Activated CD8-positive, alpha-beta T cell treated with anti-CD3 and anti-CD28 coated beads for 36 hours (primary cell): ENCODE measurements around the gene MEOX2. TPM values are rescaled to one million over a fixed set of nuclear protein-coding genes. Genes with fewer than 3 reads are reported as not detected.

Experiments
- ATAC-seq: fragments of 200-7000 bp; cut with Tn5 transposase; one replicate; pipeline ENCODE4 v1.10.0; 2021; ENCODE audit warnings: mild to moderate bottlenecking, moderate library complexity
- CTCF ChIA-PET: fragments of 350-600 bp; sonication (Branson Sonifier 250); formaldehyde crosslinking; loops from one replicate; lab custom pipeline; 2021; ENCODE audit warnings: antibody characterized with exemption; lab: Charles Lee
- POLR2A ChIA-PET: fragments of 350-600 bp; sonication (Branson Sonifier 250); formaldehyde crosslinking; loops from one replicate; lab custom pipeline; 2021; ENCODE audit warnings: antibody characterized with exemption; lab: Charles Lee
- DNase-seq: peaks from one replicate; pipeline ENCODE4 v3.0.0-alpha.2; 2020
- H3K27ac Mint-ChIP-seq: one replicate; pipeline ENCODE4 v1.8.0; 2021; ENCODE audit warnings: mild to moderate bottlenecking, mixed read lengths
- H3K27me3 Mint-ChIP-seq: one replicate; pipeline ENCODE4 v1.8.0; 2021; ENCODE audit warnings: mixed read lengths
- H3K36me3 Mint-ChIP-seq: one replicate; pipeline ENCODE4 v1.8.0; 2021; ENCODE audit warnings: low read depth, mixed read lengths
- H3K4me1 Mint-ChIP-seq: one replicate; pipeline ENCODE4 v1.8.0; 2021; ENCODE audit warnings: low read depth, mixed read lengths
- H3K4me3 Mint-ChIP-seq: one replicate; pipeline ENCODE4 v1.8.0; 2021; ENCODE audit warnings: mild to moderate bottlenecking, moderate library complexity, mixed read lengths
- H3K9me3 Mint-ChIP-seq: one replicate; pipeline ENCODE4 v1.8.0; 2021; ENCODE audit warnings: mixed read lengths
- intact Hi-C: fragments of 100-400 bp; cut with micrococcal nuclease; formaldehyde crosslinking; loops from one replicate; pipeline ENCODE4 v1.10.0; 2022
- total RNA-seq, 2 experiments: library from RNA; stranded (reverse); gene quantifications; one replicate each; pipeline ENCODE4 v1.2.3, GENCODE V29; 2021
- TF ChIP-seq, protein P1 (sequence below): fragments of 200-600 bp; IDR thresholded peaks from one replicate; pipeline ENCODE4 v1.8.0; 2022; ENCODE audit warnings: antibody characterized with exemption, mild to moderate bottlenecking

Gene MEOX2
- total RNA-seq, 2 experiments from 2014 or later, result not detected

DNA sequence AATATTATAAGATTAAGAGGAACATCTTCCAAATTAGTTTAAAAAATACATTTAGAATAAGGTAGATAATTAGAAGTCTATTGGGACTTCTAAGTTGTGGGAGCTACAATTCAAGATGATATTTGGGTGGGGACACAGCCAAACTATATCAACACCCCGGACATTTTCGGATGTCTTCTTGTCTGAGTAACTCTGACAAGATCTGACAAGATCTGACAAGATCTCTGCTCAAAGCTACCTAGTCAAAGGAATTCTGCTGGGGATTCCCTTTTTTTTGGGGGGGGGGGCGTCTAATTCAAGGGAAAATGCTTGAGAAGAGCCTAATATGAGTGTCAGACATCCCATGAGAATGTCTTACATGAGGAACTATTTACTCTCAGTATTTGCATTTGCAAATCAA is 119.4 kb downstream of the MEOX2 start:
- no peaks in the 10 kb centered on the region for H3K27me3 Mint-ChIP-seq
- TF ChIP-seq, protein P1, sequence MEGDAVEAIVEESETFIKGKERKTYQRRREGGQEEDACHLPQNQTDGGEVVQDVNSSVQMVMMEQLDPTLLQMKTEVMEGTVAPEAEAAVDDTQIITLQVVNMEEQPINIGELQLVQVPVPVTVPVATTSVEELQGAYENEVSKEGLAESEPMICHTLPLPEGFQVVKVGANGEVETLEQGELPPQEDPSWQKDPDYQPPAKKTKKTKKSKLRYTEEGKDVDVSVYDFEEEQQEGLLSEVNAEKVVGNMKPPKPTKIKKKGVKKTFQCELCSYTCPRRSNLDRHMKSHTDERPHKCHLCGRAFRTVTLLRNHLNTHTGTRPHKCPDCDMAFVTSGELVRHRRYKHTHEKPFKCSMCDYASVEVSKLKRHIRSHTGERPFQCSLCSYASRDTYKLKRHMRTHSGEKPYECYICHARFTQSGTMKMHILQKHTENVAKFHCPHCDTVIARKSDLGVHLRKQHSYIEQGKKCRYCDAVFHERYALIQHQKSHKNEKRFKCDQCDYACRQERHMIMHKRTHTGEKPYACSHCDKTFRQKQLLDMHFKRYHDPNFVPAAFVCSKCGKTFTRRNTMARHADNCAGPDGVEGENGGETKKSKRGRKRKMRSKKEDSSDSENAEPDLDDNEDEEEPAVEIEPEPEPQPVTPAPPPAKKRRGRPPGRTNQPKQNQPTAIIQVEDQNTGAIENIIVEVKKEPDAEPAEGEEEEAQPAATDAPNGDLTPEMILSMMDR, result no peak
- peaks cover 3% of the 10 kb centered on the region for H3K9me3 Mint-ChIP-seq
- CTCF ChIA-PET, result no interaction called here
- ATAC-seq (no peak), DNase-seq (no peak)
- intact Hi-C loops, result no loop called here
- no peaks in the 10 kb centered on the region for H3K36me3 Mint-ChIP-seq
- H3K27ac Mint-ChIP-seq, result no peak overlapping the region
- POLR2A ChIA-PET, result no interaction called here
- H3K4me1 Mint-ChIP-seq, result no peaks in the 10 kb centered on the region
- H3K4me3 Mint-ChIP-seq, result no peak overlapping the region

DNA sequence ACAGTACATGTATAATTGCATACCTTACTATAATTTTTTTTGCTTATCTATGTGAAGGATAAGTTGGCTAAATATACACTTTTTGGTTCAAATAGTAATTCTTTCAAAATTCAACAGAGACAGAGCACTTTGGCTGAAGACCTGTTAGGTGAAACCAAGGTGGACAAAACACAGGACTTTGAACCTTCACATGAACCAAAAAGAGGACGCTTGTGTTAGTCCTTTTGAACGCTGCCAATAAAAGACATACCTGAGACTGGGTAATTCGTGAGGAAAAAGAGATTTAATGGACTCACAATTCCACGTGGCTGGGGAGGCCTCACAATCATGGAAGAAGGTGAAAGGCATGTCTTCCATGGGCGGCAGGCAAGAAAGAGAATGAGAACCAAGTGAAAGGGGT is 120.0 kb downstream of the MEOX2 start:
- ChIA-PET CTCF (no interaction called here), POLR2A (no interaction called here)
- TF ChIP-seq, protein P1, result no peak
- DNase-seq, result no peak
- no peak for ATAC-seq
- H3K4me1 Mint-ChIP-seq, result no peaks in the 10 kb centered on the region
- intact Hi-C loops, result no loop called here
- H3K36me3 Mint-ChIP-seq, result no peaks in the 10 kb centered on the region
- no peaks in the 10 kb centered on the region for H3K27me3 Mint-ChIP-seq
- no peak overlapping the region for H3K4me3 Mint-ChIP-seq
- H3K9me3 Mint-ChIP-seq, result peaks cover 3% of the 10 kb centered on the region
- no peak overlapping the region for H3K27ac Mint-ChIP-seq

DNA sequence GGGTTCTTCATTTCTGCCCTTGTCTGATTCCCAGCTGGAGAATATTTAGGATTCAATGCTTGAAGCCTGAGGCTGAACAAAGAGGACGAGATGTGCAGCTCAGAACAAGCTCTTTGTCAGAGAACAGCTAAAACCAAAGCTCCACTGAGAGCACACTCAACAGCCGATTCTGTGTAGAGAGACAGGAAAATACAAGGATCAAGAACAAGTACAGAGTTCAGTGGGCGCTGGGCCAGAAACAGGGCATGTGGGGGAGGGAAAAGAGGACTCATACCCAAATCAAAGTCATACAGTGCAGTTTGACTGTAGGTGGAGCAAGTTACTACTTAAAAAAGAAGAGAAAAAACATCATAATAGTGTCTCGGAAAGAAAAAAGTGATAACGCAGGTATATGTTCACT is 124.6 kb downstream of the MEOX2 start, which contains the start of gene AGMO:
AGMO (minus strand) TSS at position 181 of the 400 bp plus-strand sequence.
- DNase-seq (no peak), ATAC-seq (no peak)
- Mint-ChIP-seq H3K4me3 (no peak within 1 kb of the TSS), H3K4me1 (no peaks in the 10 kb centered on the region), H3K36me3 (no peaks in the 10 kb centered on the region), H3K27me3 (no peaks in the 10 kb centered on the region), H3K27ac (no peak within 1 kb of the TSS), H3K9me3 (peaks cover 2% of the 10 kb centered on the region)
- ChIA-PET POLR2A (no interaction called here), CTCF (no interaction called here)
- intact Hi-C loops, result no loop called here
- TF ChIP-seq, protein P1, result no peak

Other genes starting within 250 kb of the MEOX2 start
- gene AGMO, start 124.7 kb downstream of the MEOX2 start, total RNA-seq, result not detected